Cardiac fibroblast (primary cell): ENCODE measurements around the gene RPS6KL1.

Source experiments
- DNase-seq, 2 donors: peaks; one replicate each; pipeline versions ENCODE4 v3.0.0 to v3.0.0-alpha.2; 2010; ENCODE audit warnings: low read depth in 2 of 2
- H3K4me3 ChIP-seq, 2 donors: replicated peaks in 1 of 2; 1 replicate in 1 of 2; 2 replicates in 1 of 2; pipeline ENCODE4 v1.5.1; 2011; ENCODE audit warnings: low read depth in 2 of 2, low read length in 2 of 2, mild to moderate bottlenecking in 2 of 2, moderate library complexity in 1 of 2
- CTCF ChIP-seq: IDR thresholded peaks from one replicate; pipeline ENCODE4 v1.5.1; 2011; ENCODE audit warnings: low read depth, mild to moderate bottlenecking, low read length, inconsistent platforms

The RPS6KL1 gene

DNA sequence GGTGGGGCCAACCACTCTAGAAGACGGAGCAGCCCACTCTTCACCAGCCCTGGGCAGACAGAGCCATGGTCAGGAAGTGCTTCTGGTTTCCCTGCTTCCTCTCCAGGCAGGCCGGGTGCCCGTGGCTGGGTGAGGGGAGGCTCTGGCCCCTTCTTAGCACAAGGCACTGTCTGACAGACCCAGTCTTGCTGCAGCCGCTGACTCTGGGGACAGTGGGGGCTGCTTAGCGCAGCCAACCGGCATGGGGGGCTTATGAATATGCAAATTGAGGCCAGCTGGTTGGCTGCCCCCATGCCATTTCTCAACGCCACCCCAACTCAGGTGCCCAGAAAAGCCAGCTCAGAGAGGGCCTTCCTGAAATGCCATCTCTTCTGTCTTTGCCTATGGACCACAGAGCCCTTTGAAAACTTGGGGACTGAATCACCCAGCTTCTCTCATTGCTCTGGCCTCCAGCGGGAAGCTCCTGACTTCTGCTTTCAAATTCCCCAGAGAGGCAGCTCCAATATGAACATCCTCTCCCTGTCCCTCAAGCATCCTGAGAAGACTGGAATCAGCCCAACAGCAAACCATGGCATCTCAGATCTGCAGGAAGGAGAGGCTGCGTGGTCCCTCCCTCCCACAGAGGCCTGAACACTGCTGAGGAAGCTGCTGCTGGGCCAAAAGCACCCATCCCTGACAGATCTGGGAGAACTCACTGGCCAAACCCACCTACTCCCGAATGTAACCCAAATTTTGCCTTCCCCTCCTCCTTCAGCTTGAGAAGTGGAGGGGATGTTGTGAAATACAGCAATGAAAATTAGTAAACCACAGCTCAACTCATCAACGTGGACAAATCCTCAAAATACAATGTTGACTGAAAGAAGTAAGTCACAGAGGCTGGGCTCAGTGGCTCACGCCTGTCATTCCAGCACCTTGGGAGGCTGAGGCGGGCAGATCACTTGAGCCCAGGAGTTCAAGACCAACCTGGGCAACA lies 46.8 kb downstream of the RPS6KL1 start, which contains the start of gene PROX2:
PROX2 (minus strand) TSS at position 205 of the 973 bp plus-strand sequence. CDS start 12,311 bp downstream, outside the sequence.
- peak in 1 of 2 donors; percentile 38 for DNase-seq
- no peak within 1 kb of the TSS for H3K4me3 ChIP-seq
- no peak for TF ChIP-seq CTCF

- no peak for DNase-seq
- H3K4me3 ChIP-seq = no peak overlapping the region
- no peak for TF ChIP-seq CTCF
These were observed 47.9 kb downstream of the RPS6KL1 start for GRCh38 chr14:74875204-74875603.

DNA sequence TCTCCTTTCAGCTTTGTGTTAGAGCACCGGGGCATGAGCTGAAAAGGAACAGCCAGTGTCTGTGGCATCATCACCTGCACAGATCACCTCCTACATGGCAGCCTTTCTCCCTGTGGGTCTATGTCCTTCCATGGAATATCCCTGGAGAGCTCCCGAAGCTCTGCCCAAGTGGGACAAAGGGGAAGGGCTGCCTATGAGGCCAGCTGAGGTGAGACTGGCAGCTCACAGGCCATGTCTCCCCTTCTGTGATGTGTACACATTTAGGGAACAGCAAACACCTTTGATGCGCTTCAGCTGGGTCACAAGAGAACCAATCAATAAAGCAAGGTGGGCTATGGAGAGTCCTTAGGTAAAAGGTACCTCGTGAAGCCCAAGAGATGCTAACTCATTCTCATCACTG lies 51.2 kb downstream of the RPS6KL1 start:
- H3K4me3 ChIP-seq = no peak overlapping the region
- TF ChIP-seq CTCF = no peak
- no peak for DNase-seq

- no peak overlapping the region for H3K4me3 ChIP-seq
- no peak for TF ChIP-seq CTCF
- no peak for DNase-seq
These were observed 54.3 kb downstream of the RPS6KL1 start for GRCh38 chr14:74868739-74869138.

DNA sequence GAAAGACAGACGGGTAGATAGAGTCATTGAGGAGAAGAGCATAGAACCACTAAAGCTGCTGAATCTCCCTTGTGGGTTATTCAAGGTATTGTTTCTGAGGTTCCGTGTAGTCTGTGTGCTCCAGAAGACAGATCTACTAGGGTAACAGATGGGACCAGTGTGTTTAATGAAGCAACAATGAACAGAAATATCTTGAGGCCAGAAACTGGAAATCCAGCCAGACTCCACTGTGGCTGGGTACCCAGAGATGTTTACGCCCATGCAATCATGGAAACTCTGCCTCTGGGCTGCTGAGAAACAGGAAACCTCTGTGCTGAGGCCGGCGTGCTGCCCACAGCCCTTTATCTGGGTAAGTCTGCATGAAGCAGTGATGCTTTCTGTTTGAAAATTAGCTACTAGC lies 55.4 kb downstream of the RPS6KL1 start:
- H3K4me3 ChIP-seq = no peak overlapping the region
- peak; percentile 21 to 78 for DNase-seq
- no peak for TF ChIP-seq CTCF

GRCh38 chr14:74866708-74867389 lies 56.2 kb downstream of the RPS6KL1 start:
- H3K4me3 ChIP-seq = no peak overlapping the region

More at GRCh38 chr14:74866708-74867389, 56.2 kb downstream of the RPS6KL1 start:
- DNase-seq = no peak
- TF ChIP-seq CTCF = no peak
